ENCODE data around the gene PRKCZ. TPM values are rescaled to one million over a fixed set of nuclear protein-coding genes. Genes with fewer than 3 reads are reported as not detected.

Gene PRKCZ
- total and polyA plus RNA-seq, 9 of the 15 experiments (the other 6 are each of a cell fraction or from before 2014, with no cell fraction given): 0.07 to 3.1 (median 1.3) TPM

DNA sequence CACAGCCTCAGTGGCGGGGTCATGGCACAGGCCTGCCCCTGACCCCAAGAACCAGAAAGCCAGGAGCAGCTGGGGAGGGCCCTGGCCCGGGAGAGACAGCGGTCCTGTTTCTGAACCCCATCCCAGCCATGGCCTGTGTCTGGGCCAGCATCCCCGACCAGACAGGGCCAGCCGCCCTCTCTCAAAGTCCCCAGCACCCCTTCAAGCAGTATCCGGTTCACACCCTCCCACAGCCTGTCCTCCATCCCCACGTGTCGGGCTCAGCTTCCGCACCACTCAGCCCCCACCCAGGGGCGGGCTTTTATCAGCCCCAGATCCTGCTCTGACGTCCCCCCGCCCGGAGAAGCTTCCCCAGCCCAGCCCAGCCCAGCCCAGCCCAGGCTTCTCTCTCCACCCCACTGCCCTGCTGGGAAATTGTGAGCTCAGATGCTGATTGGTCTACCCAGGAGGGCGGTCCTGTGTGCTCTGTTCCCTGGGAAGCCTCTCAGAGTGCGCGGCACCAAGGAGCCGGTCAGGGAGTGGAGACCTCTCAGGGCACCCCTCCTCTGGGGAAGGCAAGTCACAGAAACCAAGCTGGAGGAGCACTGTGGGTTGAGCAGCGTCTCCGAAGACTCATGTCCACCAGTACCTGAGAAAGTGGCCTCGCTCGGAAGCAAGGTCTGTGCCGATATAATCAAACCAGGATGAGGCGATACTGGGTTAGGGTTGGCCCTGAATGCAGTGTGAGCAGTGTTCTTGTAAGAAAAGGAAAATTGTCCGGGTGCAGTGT lies 149.0 kb downstream of the PRKCZ start (continued):
- TF ChIP-seq, protein P1, sequence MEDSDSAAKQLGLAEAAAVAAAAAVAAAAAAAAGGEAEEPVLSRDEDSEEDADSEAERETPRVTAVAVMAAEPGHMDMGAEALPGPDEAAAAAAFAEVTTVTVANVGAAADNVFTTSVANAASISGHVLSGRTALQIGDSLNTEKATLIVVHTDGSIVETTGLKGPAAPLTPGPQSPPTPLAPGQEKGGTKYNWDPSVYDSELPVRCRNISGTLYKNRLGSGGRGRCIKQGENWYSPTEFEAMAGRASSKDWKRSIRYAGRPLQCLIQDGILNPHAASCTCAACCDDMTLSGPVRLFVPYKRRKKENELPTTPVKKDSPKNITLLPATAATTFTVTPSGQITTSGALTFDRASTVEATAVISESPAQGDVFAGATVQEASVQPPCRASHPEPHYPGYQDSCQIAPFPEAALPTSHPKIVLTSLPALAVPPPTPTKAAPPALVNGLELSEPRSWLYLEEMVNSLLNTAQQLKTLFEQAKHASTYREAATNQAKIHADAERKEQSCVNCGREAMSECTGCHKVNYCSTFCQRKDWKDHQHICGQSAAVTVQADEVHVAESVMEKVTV (CRISPR knock-in tag; IDR thresholded peaks at IDR 0.05): no peak
- TF ChIP-seq HNRNPUL1 (IDR thresholded peaks at IDR 0.05; ENCODE audit: low read length) (no peak), EP400 (IDR thresholded peaks at IDR 0.05) (peak; percentile 93), MECOM (CRISPR knock-in tag; IDR thresholded peaks at IDR 0.05) (no peak), COPS2 (conservative IDR thresholded peaks at IDR 0.05) (no peak), HEY1 (CRISPR knock-in tag; IDR thresholded peaks at IDR 0.05; ENCODE audit: borderline replicate concordance) (no peak), NCOR1 (IDR thresholded peaks at IDR 0.05) (no peak), RAD51 (IDR thresholded peaks at IDR 0.05; ENCODE audit: borderline replicate concordance, low read depth) (peak; percentile 60; the same call in 1 of the 2 replicates), PHF20 (IDR thresholded peaks at IDR 0.05; ENCODE audit: partially characterized antibody) (peak; percentile 19), TEAD2 (tag; IDR thresholded peaks at IDR 0.05) (no peak), ZNF140 (CRISPR knock-in tag; IDR thresholded peaks at IDR 0.05) (no peak), IRF2 (CRISPR knock-in tag; IDR thresholded peaks at IDR 0.05) (no peak), SNIP1 (IDR thresholded peaks at IDR 0.05; ENCODE audit: low read depth) (no peak), NRF1 (conservative IDR thresholded peaks at IDR 0.05 in 1 of 2, IDR thresholded peaks at IDR 0.05 in 1 of 2) (peak; percentile 73 to 79), ZNF143 (CRISPR knock-in tag; IDR thresholded peaks at IDR 0.05) (no peak; the same call in 1 of the 2 replicates)
- TF ChIP-seq, protein P2, sequence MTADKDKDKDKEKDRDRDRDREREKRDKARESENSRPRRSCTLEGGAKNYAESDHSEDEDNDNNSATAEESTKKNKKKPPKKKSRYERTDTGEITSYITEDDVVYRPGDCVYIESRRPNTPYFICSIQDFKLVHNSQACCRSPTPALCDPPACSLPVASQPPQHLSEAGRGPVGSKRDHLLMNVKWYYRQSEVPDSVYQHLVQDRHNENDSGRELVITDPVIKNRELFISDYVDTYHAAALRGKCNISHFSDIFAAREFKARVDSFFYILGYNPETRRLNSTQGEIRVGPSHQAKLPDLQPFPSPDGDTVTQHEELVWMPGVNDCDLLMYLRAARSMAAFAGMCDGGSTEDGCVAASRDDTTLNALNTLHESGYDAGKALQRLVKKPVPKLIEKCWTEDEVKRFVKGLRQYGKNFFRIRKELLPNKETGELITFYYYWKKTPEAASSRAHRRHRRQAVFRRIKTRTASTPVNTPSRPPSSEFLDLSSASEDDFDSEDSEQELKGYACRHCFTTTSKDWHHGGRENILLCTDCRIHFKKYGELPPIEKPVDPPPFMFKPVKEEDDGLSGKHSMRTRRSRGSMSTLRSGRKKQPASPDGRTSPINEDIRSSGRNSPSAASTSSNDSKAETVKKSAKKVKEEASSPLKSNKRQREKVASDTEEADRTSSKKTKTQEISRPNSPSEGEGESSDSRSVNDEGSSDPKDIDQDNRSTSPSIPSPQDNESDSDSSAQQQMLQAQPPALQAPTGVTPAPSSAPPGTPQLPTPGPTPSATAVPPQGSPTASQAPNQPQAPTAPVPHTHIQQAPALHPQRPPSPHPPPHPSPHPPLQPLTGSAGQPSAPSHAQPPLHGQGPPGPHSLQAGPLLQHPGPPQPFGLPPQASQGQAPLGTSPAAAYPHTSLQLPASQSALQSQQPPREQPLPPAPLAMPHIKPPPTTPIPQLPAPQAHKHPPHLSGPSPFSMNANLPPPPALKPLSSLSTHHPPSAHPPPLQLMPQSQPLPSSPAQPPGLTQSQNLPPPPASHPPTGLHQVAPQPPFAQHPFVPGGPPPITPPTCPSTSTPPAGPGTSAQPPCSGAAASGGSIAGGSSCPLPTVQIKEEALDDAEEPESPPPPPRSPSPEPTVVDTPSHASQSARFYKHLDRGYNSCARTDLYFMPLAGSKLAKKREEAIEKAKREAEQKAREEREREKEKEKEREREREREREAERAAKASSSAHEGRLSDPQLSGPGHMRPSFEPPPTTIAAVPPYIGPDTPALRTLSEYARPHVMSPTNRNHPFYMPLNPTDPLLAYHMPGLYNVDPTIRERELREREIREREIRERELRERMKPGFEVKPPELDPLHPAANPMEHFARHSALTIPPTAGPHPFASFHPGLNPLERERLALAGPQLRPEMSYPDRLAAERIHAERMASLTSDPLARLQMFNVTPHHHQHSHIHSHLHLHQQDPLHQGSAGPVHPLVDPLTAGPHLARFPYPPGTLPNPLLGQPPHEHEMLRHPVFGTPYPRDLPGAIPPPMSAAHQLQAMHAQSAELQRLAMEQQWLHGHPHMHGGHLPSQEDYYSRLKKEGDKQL (CRISPR knock-in tag; IDR thresholded peaks at IDR 0.05; ENCODE audit: borderline replicate concordance): no peak
- TF ChIP-seq, protein P3, sequence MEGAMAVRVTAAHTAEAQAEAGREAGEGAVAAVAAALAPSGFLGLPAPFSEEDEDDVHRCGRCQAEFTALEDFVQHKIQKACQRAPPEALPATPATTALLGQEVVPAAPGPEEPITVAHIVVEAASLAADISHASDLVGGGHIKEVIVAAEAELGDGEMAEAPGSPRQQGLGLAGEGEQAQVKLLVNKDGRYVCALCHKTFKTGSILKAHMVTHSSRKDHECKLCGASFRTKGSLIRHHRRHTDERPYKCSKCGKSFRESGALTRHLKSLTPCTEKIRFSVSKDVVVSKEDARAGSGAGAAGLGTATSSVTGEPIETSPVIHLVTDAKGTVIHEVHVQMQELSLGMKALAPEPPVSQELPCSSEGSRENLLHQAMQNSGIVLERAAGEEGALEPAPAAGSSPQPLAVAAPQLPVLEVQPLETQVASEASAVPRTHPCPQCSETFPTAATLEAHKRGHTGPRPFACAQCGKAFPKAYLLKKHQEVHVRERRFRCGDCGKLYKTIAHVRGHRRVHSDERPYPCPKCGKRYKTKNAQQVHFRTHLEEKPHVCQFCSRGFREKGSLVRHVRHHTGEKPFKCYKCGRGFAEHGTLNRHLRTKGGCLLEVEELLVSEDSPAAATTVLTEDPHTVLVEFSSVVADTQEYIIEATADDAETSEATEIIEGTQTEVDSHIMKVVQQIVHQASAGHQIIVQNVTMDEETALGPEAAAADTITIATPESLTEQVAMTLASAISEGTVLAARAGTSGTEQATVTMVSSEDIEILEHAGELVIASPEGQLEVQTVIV (CRISPR knock-in tag; IDR thresholded peaks at IDR 0.05; ENCODE audit: borderline replicate concordance): no peak
